Kidney (tissue), 14 donors: ENCODE measurements around the gene CREG2. TPM values are rescaled to one million over a fixed set of nuclear protein-coding genes. Genes with fewer than 3 reads are reported as not detected.

Experiments
- DNase-seq, 5 donors: peaks; one replicate each; pipeline ENCODE4 v3.0.0-alpha.2; 2013 to 2020
- FAIRE-seq: peaks from 2 replicates; lab custom pipeline; 2012; peaks lifted over from hg19 to GRCh38; lab: Jason Lieb, UNC
- H3K27ac ChIP-seq, 2 donors: one replicate each; pipeline ENCODE4 v1.7.0; 2013; ENCODE audit warnings: low read depth in 2 of 2, low read length in 2 of 2, inconsistent platforms in 1 of 2
- H3K27me3 ChIP-seq: one replicate; pipeline ENCODE4 v1.7.1; 2013; ENCODE audit warnings: low read length, inconsistent platforms; ENCODE audit not compliant: control insufficient read depth, insufficient read depth
- H3K36me3 ChIP-seq, 3 donors: one replicate each; pipeline versions ENCODE4 v1.7.0 to v1.7.1; 2013; ENCODE audit warnings: low read length in 3 of 3, control low read depth in 1 of 3, inconsistent platforms in 1 of 3; ENCODE audit not compliant: insufficient read depth in 3 of 3, control insufficient read depth in 2 of 3
- H3K4me1 ChIP-seq, 3 donors: one replicate each; pipeline versions ENCODE4 v1.7.0 to v1.7.1; 2013; ENCODE audit warnings: low read length in 3 of 3, inconsistent platforms in 1 of 3, low read depth in 1 of 3; ENCODE audit not compliant: control insufficient read depth in 2 of 3, insufficient read depth in 2 of 3
- H3K4me3 ChIP-seq, 3 donors: one replicate each; pipeline versions ENCODE4 v1.7.0 to v1.8.1; 2013; ENCODE audit warnings: low read length in 3 of 3, control low read depth in 1 of 3, inconsistent platforms in 1 of 3
- H3K9ac ChIP-seq, 3 donors: one replicate each; pipeline versions ENCODE4 v1.7.0 to v1.7.1; 2013; ENCODE audit warnings: low read length in 3 of 3, control low read depth in 1 of 3, inconsistent platforms in 1 of 3
- H3K9me3 ChIP-seq, 3 donors: one replicate each; pipeline versions ENCODE4 v1.7.0 to v1.7.1; 2013; ENCODE audit warnings: low read length in 3 of 3, control low read depth in 1 of 3, inconsistent platforms in 1 of 3; ENCODE audit not compliant: control insufficient read depth in 2 of 3, insufficient read depth in 1 of 3
- CTCF ChIP-seq: IDR thresholded peaks from 3 replicates; pipeline ENCODE4 v1.5.1; 2012; ENCODE audit warnings: mild to moderate bottlenecking, moderate library complexity, borderline replicate concordance; ENCODE audit not compliant: insufficient read depth; ENCODE audit errors: extremely low read depth
- intact Hi-C: fragments of 100-400 bp; cut with DNase I; formaldehyde crosslinking; loops from one replicate; pipeline ENCODE4 v1.11.1; 2022
- polyA plus RNA-seq: library from polyadenylated mRNA; stranded (reverse); fragments of 350-450 nt; fragmentation: Illumina TruSeq; extraction: RNeasy Lipid Tissue Mini Kit (QIAGEN cat#74804); gene quantifications from one replicate; pipeline ENCODE4 v1.2.3, GENCODE V29; 2014; ENCODE audit warnings: low read depth, low replicate concordance; ENCODE audit not compliant: insufficient read depth
- total RNA-seq: library from RNA; stranded (reverse); fragmentation: NEBNext Ultra II Directional; extraction: Animal tissue kit (Norgen Biotek cat#: 25700); gene quantifications from one replicate; pipeline ENCODE4 v1.2.1, GENCODE V29; 2021
- donor health status: control.
- donor health status: control.
- donor health status: control.
- donor health status: control.
- donor health status: control.
- donor health status: DM: yes; HTN: yes; CAD: no.
- donor health status: Normal renal cell carcinoma (clear cell type).

The CREG2 gene
- total and polyA plus RNA-seq, 2 donors from 2014 or later: 0.69 TPM; not detected in 1

GRCh38 chr2:101415220-101415619 is 27.9 kb upstream of the CREG2 start:
- DNase-seq (no peak), FAIRE-seq (no peak)
- H3K27me3 ChIP-seq: no peaks in the 10 kb centered on the region
- intact Hi-C loops: loop anchor here (10.0 kb wide), 1 partner anchor 420 kb away; no protein-coding TSS in a partner anchor
- H3K4me1 ChIP-seq: no peaks in the 10 kb centered on the region
- TF ChIP-seq CTCF: no peak
- no peak overlapping the region for H3K9ac ChIP-seq
- no peak overlapping the region for H3K4me3 ChIP-seq
- no peaks in the 10 kb centered on the region for H3K36me3 ChIP-seq
- H3K27ac ChIP-seq: no peak overlapping the region
- no peaks in the 10 kb centered on the region for H3K9me3 ChIP-seq

DNA sequence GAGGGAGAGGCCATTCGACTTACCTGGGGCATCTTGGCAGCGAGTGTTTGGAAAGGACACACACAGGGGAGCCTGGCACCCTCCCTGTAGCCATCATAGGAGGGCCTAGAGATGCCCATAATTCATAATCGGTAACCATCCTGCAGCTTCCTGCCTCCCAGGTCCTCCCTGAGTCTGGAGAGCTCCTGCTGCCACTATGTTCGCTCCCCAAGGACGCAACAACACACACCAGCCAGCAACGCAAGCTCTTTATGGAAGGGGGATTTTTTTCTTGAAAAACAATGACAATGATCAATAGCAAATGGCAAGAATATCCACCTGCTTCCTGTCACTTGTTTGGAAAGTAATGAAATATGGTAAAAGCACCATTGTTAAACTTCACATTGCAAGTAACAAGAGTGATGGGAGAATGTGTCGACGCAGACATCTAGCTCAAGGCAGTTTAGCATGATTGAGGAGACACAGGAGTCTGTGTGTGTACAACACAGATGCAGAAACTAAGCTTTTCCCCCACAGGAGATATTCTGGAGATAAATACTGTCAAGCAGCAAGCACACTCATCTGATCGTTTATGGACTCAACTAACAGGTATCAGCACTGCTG is 24.9 kb upstream of the CREG2 start:
- Histone ChIP-seq H3K27me3 (no peaks in the 10 kb centered on the region), H3K9me3 (no peaks in the 10 kb centered on the region), H3K4me3 (no peak overlapping the region), H3K36me3 (no peaks in the 10 kb centered on the region), H3K9ac (no peak overlapping the region), H3K4me1 (no peaks in the 10 kb centered on the region), H3K27ac (no peak overlapping the region)
- DNase-seq (no peak), FAIRE-seq (no peak)
- TF ChIP-seq CTCF: no peak
- intact Hi-C loops: loop anchor here (10.0 kb wide), 1 partner anchor 423 kb away; no protein-coding TSS in a partner anchor

DNA sequence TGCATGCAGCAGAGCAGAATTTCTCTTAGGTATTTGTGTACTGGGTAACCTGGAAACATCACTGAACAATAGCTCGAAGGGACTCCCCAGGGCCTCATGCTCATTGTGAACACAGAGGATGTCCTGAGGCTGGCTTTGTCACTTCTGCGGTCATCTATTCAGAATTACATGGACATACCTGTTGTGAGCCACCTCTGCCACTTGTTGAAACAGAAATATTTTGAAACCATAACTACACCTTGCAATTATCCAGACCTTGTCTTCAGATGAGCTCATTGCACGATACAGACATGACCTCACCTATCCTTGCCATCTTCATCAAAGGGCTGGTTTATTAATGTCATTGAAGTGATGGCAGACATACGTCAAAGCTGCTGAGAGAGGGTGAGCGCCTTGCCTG is 23.4 kb upstream of the CREG2 start:
- intact Hi-C loops: loop anchor here (10.0 kb wide), 1 partner anchor 424 kb away; no protein-coding TSS in a partner anchor
- H3K27me3 ChIP-seq: no peaks in the 10 kb centered on the region
- DNase-seq (no peak), FAIRE-seq (no peak)
- no peaks in the 10 kb centered on the region for H3K36me3 ChIP-seq
- H3K9me3 ChIP-seq: no peaks in the 10 kb centered on the region
- no peak overlapping the region for H3K27ac ChIP-seq
- H3K4me3 ChIP-seq: no peak overlapping the region
- H3K9ac ChIP-seq: no peak overlapping the region
- TF ChIP-seq CTCF: no peak
- H3K4me1 ChIP-seq: no peaks in the 10 kb centered on the region
